Sciatic nerve (tissue), 2 donors: Measurements from ENCODE around the gene RAB11FIP2. TPM values are rescaled to one million over a fixed set of nuclear protein-coding genes. Genes with fewer than 3 reads are reported as not detected.

ENCODE experiments used
- ATAC-seq: fragments of 200-7000 bp; cut with Tn5 transposase; one replicate; pipeline ENCODE4 v1.9.1; 2020; ENCODE audit warnings: mild to moderate bottlenecking, moderate library complexity
- DNase-seq: peaks from one replicate; pipeline ENCODE4 v3.0.0-alpha.2; 2020; ENCODE audit warnings: low spot score
- intact Hi-C: fragments of 100-400 bp; cut with DNase I; formaldehyde crosslinking; loops from one replicate; pipeline ENCODE4 v1.14.2; 2022
- total RNA-seq: library from RNA; stranded (reverse); fragmentation: NEBNext Ultra II Directional; extraction: Animal tissue kit (Norgen Biotek cat#: 25700); gene quantifications from one replicate; pipeline ENCODE4 v1.2.1, GENCODE V29; 2021
- donor health status: DM: no; HTN: no; CAD: no.
- donor health status: DM: no; HTN: no; CAD: no.

The RAB11FIP2 gene
- total RNA-seq, 1 donor from 2014 or later = 30.2 TPM

DNA sequence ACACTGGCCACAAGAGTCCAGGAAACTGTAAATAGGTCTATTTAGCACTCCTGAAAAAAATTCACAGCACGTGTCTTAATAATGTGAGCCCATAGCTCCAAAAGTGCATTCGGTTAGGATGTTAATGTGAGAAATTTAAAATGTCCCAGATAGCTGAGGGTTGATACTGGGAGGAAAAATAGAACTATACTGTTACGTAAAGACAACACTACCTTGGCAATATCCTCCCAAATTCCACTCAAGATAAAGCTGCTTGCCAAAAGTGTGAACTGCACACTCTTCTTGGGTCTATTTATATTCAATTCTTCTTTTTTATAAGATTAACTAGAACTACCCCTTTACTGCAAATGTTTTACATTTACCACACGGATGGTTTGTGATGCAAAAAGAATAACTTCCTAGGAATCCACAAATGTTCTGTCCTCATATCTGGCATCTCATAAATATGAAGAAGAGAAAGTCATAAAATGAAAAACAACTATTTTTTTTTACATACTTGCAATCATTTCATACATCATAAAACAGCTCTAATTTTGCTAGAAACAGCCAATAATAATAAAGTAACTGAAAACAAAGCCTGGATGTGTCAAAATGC lies 10.4 kb downstream of the RAB11FIP2 start:
- DNase-seq (no peak), ATAC-seq (no peak)
- intact Hi-C loops = no loop called here

DNA sequence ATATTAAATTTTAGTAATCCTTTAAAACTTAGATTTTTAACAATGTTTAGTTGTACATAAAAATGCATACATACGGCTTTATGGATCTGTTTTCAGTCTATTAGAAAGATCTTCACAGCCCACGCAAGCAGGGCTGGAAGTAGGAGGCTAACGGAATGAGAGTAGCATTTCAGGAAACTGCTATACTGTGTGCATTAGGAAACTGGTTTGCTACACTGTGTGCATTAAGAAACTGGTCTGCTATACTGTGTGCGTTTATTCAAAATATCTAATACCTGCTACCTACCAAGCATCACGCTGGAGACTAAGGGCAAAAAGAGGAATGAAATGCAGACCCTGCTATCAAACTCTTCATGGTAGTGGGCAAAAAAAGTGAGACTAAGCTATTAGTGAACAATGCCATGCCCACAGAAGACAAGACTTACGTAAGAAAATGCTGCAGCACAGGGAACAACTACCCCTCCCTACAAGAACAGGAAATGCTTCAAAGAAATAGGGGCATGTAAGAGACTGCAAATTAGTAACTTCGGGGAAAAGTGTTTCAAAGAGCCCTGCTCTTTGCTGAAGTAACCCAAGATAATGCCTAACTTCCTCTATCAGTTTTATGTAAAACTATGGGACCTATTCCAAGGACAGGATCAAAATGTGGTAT lies 11.3 kb downstream of the RAB11FIP2 start:
- ATAC-seq (peak; percentile 55), DNase-seq (no peak)
- intact Hi-C loops = no loop called here

DNA sequence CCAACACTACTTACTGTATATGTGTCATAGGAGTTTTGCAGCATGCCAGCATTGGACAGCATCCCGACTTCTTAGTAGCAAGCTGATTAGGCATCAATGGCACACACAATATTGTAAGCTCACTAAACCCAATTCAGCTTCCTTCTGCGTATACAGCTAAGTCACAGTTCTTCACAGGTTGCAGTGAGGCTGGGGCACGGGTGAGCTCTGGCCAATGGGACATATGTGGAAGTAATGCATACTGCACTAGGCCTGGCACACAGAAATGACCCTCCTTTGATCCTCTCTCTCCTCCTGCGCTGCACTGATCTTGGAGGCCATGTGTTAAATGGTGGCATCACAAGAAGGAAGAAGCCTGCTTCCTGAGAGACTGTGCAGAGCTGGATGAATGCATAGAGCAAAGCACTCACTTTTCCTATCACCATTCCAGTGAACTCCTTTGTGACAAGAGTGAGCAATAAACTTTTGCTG lies 11.9 kb downstream of the RAB11FIP2 start:
- ATAC-seq (no peak), DNase-seq (no peak)

DNA sequence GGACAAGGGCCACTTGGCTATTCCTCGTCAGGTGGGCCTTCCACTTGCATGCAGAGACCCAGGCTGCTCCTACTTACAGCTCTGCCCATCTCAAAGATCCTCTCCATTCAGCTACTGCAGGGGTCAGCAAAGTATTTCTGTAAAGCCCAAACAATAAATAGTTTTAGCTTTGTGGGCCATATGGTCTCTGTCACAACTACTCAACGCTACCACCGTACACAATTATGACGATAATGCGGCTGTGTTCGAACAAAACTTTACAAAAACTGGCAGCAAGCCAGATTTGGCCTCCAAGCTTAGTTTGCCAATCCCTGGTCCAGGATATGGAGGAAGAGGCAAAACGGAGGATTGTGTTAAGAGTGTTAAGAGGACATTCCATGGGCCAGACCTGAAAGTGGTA lies 12.8 kb downstream of the RAB11FIP2 start:
- intact Hi-C loops = no loop called here
- ATAC-seq = no peak
- DNase-seq = no peak

More for the DNA sequence above, 11.9 kb downstream of the RAB11FIP2 start:
- intact Hi-C loops = no loop called here

DNA sequence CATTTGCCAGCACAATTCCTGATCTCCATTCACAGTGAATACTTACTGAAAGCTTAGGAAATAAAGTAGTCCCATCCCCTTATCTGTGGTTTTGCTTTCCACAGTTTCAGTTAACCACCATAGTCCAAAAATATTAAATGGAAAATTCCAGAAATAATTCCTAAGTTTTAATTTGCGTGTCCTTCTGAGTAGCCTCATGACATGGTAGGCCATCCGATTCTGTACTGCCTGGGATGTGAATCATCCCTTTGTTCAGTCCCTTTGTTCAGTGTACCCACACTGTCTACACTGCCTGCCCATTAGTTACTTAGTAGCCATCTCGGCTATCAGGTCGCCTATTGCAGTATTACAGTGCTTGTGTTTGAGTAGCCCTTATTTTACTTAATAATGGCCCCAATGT lies 14.2 kb downstream of the RAB11FIP2 start:
- intact Hi-C loops = no loop called here
- ATAC-seq (no peak), DNase-seq (no peak)

DNA sequence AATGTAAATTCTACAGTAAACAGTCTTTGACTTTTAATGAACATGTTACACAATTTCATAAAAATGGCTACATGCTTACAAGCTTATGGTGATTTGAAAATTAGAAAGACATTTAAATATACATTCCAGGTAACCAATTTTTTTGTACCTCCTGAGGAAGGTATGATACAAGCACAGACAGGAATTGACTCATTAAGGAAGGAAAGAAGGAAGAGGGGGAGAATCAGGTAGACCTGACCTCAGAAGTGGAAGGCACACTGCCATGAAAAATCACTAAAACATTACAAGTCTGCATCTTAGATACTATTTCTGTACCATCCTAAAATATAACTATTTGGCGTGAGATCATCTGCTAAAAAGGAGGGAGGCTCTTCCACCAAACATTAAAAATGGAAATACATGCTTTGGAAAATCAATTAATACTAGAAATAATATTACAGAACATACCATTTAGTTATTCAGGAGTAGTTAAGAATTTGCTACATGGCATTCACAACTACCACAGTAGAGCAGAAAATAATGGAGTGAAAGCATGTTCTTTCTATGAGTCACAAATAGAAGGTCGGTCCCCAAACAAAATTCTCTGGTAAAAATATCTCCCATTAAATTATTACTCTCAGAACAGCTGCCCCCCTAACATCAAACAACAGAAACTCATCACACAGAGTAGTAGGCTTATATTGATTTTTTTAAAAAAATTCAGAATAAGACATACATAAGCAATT lies 15.2 kb downstream of the RAB11FIP2 start:
- DNase-seq = no peak
- intact Hi-C loops = no loop called here
- ATAC-seq = no peak

DNA sequence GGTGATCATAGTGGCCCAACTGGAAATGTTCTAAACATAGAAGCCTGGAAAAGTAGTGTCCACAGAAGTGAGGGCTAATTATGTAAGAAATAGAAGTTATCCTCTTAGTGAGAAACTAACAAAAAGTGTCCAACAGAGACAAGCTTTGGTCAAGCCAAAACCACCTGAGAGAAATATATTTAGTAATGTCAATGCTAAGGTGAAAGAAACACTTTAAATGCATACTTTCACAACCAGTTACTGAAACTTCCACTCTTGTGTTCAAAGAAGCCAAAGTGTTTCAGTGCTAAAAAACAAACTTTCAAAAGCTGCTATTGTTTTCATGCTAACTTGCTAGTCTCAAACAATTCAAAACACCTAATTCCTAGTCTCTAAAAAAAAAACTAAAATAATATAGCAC lies 18.1 kb downstream of the RAB11FIP2 start:
- ATAC-seq (no peak), DNase-seq (no peak)
- intact Hi-C loops = no loop called here

DNA sequence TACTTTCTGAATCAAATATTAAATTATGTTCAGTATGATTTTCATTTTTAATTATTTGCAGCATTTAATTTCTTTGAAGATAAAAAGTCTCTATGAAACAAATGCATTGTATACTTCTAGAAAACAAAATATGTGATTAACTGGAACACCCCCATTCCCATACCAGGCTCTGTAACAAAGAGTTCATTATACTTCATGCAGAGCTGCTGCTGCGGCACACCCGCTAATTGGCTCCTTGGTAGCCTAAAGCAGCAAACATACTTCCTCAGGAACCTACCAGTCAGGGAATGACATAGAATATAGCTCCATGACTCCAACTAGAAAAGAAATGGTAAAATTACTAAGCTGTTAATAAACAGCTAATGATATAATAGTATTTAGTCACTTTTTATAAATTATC lies 19.3 kb downstream of the RAB11FIP2 start:
- ATAC-seq (no peak), DNase-seq (no peak)
- intact Hi-C loops = no loop called here

DNA sequence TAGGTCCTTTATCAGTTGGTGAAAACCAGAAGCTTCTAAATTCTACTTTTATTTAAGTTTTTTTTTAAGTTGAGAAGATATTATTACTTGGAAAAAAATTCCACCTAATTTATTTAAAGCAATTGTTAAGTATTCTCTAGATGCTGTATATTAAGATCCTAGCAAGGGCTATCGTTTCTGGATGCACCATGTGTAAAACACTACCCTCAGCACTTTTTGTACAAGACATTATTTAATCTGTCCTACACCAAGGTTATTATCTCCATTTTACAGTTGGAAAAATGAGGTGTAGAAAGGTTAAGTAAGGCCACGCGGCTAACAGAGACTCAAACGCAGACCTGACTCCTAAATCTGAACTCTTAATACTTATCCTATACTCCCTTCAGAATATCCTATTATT lies 19.8 kb downstream of the RAB11FIP2 start:
- ATAC-seq (no peak), DNase-seq (no peak)
- intact Hi-C loops = no loop called here

DNA sequence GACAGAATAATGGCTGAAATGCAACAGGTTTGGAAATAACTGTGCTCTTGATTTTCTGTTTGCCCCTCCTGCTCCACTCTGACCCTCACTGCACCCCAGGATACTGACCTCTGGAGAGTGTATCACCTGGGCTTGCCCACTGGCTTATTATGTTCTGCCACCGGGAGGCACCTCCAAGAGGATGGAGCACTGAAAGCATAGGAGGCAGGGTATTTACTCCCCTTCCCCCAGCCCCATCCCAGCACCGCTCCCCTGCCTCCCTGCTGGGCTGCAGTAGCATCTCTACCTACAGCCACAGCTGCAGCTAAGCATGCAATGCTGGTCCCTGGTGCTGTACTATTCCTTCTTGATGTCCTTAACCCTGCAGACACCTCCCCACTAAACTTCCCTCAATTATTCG lies 26.4 kb downstream of the RAB11FIP2 start:
- DNase-seq = no peak
- no peak for ATAC-seq
- intact Hi-C loops = no loop called here

DNA sequence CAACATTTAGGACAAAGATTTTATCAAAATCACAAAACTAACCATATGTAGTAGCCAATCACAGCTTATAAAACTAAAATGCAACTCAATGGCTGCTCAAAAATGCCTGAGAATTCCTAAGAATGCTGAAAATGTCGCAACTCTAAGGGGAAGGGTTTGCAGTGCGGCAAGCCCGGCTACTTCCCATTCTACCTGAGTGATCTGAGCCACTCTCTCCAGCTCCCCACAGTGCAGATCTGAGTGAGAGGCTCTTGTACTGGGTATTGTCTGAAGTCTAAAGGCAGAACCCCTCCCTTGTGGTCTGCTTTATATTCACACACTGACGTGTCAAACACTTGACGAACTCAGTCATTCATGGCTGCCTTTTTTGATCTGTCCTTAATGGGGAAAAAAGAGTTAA lies 28.9 kb downstream of the RAB11FIP2 start:
- DNase-seq = no peak
- no peak for ATAC-seq
- intact Hi-C loops = no loop called here

DNA sequence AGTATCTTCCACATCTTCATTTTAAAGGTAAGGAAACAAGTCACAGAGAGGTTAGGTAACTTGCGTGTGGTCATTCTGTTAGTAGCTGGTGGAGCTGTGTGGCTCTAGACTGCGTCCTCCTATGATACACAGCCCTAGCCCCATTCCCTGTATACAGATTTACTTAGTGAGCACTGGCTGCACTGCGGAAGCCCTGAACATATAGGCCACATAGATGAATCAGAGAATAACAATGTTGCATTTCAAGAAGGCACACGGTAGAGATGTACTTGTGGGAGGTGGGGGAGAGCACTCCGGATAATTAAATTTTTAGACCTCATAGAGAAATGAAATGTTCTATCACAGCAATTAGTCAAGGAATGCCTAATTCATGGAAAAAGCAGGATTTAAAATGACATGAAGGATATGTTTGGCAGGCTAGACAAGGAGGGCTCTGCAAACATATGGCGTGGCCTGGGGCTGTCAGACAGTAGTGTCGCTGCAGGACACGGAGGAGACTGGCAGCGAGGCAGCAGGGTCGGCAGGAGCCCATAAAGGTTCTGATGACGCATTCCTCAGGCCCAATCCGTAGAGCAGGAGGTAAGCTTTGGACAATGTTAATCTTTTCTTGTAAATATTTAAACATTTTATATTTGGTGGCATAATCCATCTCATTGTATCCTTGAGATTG lies 29.5 kb downstream of the RAB11FIP2 start:
- intact Hi-C loops = no loop called here
- no peak for ATAC-seq
- no peak for DNase-seq

DNA sequence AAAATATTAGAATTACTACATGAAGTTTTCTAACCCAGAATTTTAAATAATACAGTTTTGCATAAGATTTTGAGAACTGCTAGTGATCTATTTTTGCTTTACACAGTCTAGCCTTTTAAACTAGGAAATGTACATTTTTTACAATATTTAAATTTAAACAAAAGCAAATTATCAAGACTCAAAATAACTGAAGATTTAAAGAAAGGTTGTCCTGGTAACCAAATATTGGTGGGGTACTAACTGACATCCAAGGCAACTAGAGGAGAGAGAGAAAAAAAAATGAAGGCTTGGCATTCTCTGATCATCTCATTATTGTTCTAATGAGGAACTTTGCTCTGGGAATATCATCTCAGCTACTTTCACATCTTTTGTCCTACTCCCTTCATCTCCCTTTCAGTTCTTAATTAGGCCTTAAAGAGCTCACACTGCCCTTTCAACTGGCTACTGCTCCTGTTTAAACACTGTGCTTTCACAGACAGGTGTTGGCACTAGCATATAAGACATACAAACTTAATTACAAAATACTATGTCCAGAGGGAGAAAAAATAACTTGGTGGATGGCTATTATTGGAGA lies 33.7 kb downstream of the RAB11FIP2 start:
- ATAC-seq = no peak
- DNase-seq = no peak
- intact Hi-C loops = no loop called here

DNA sequence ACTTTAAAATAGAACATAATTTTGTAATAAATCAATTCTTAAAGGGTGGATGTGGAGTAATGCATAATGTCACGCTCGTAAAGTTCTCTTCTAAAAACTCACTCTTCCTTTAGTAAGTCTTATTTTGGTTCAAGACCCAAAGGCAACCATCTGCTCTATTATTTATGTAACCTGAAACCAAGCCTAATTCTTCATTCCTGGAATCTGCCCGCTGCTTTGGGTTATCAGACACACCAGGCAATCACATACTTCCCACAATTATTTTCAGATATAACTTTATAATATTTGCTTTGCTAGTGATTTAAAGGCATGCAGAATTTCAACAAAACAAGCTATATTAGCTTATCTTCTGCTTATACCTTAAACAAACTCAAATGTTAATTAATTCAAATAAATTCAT lies 39.0 kb downstream of the RAB11FIP2 start:
- DNase-seq (no peak), ATAC-seq (no peak)
- intact Hi-C loops = no loop called here

DNA sequence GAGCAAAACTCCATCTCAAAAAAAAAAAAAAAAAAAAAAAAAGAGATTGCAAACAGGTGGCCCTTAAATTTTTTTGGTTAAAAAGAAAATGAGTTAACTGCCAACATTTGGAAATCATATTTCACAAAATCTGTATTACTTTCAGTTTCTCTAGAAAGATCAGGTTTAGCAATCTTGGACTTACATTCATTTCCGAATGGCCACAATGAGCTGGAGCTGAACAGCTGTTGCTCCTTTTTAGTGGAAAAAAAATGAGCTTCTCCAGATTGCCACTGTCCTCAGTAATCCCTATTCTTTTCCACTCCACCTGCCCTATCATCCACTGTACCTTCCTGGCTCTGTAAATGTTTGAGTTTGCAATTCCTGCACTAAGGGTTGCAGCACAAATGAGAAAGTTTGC lies 43.6 kb downstream of the RAB11FIP2 start:
- no peak for ATAC-seq
- no peak for DNase-seq
- intact Hi-C loops = no loop called here

DNA sequence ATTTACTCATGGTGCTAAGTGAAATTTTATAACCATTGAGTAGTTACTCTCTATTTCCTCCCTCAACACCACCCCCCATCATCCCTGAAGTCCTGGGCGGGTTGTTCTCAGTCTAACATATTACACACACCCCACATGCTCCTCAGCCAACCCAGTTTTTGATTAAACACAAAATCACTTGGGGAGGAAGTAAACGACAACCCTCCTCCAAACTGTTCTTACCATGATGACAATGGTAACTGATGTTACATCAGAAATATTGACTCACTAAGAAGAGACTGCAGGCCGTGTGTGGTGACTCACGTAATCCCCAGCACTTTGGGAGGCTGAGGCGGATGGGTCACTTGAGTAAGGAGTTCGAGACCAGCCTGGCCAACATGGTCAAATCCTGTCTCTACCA lies 44.2 kb downstream of the RAB11FIP2 start:
- intact Hi-C loops = no loop called here
- ATAC-seq (no peak), DNase-seq (no peak)

DNA sequence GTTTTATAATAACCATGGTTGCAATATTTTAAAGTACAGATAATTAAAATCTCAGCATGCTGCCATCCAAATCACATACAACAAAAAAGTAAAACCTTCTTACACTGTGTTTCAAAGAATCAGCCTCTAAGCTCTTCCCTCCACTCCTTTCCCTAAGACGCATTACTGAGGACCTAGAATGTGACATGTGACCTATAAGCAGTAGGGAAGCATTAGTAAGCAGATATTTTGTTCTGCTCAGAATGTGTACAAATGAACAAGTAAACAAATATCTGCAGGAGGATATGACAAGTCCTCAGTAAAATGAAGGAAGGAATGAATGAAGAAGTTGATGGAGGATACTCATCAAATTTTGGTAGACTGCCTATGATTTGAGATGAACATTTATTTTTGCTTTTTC lies 49.1 kb downstream of the RAB11FIP2 start:
- intact Hi-C loops = loop anchor here (5.0 kb wide), 1 partner anchor 510 kb away; no protein-coding TSS in a partner anchor
- DNase-seq (no peak), ATAC-seq (no peak)

DNA sequence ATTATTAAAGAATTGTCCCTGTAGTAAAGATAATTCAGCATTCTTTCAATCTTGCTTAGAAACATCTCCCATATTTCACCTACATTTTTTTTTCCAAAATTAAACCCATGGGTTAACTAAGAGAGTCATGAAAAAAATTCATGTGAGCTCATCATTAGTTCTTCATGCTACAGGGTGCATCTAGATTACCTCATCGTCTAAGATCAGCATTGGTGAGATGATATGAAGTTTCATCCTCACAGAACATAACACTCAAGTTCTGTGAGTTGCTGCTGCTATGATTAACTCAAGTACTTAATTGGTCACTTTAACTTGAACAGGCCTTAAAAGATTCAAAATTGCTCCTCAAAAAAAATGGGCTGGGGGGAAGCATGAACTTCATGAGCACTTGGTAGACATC lies 50.0 kb downstream of the RAB11FIP2 start:
- DNase-seq (no peak), ATAC-seq (no peak)
- intact Hi-C loops = loop anchor here (5.0 kb wide), 1 partner anchor 509 kb away; no protein-coding TSS in a partner anchor

DNA sequence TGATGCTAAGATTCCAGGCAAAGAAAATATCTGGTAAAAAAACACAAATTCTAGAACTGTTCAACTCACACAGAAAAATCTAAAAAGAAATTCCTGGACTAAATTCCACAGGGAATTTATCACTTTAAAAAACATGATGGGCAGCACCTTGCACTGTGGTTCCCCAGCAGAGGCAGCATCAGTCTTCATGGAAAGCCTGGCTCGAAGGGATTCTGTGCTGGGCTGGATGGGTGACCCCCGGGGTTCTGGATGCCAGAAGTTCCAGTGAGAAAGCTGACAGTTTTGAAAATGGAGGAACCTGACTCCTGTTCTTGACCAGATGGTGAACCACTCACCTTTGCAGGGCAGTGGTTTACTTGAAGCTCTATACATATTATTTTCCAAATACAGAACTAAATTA lies 52.0 kb downstream of the RAB11FIP2 start:
- intact Hi-C loops = loop anchor here (5.0 kb wide), 1 partner anchor 507 kb away; no protein-coding TSS in a partner anchor
- DNase-seq = no peak
- ATAC-seq = no peak
